Renal cortex interstitium (tissue), 11 donors: ENCODE data around the gene OPA1. TPM values are rescaled to one million over a fixed set of nuclear protein-coding genes. Genes with fewer than 3 reads are reported as not detected.

ENCODE experiments used
- DNase-seq, 11 donors: peaks; one replicate each; pipeline ENCODE4 v3.0.0-alpha.2; 2013; ENCODE audit warnings: low read depth in 9 of 11, low spot score in 4 of 11; ENCODE audit errors: extremely low read depth in 1 of 11
- polyA plus RNA-seq, 3 donors: library from polyadenylated mRNA; unstranded; fragments of 120-200 nt; gene quantifications; one replicate each; pipeline ENCODE4 v1.2.1, GENCODE V29; 2013; ENCODE audit not compliant: insufficient read length in 3 of 3

Gene OPA1
- polyA plus RNA-seq, 3 donors, result 60.5 to 80.5 (median 69.3) TPM

- no peak for DNase-seq
These were observed 134.1 kb downstream of the OPA1 start for GRCh38 chr3:193727089-193727488.

- no peak for DNase-seq
These were observed 135.6 kb downstream of the OPA1 start for GRCh38 chr3:193728429-193729087.

- DNase-seq, result no peak
These were observed 136.1 kb downstream of the OPA1 start for GRCh38 chr3:193729088-193729465.

GRCh38 chr3:193729601-193730000 is 136.6 kb downstream of the OPA1 start:
- DNase-seq, result no peak

GRCh38 chr3:193730511-193730910 is 137.5 kb downstream of the OPA1 start:
- DNase-seq, result no peak

GRCh38 chr3:193730976-193731375 is 138.0 kb downstream of the OPA1 start:
- no peak for DNase-seq

- DNase-seq, result no peak
These were observed 138.6 kb downstream of the OPA1 start for GRCh38 chr3:193731656-193732055.

GRCh38 chr3:193732391-193732790 is 139.4 kb downstream of the OPA1 start:
- no peak for DNase-seq

- DNase-seq, result no peak
These were observed 139.8 kb downstream of the OPA1 start for GRCh38 chr3:193732827-193733226.

GRCh38 chr3:193734737-193735366 is 141.8 kb downstream of the OPA1 start:
- DNase-seq, result no peak

- no peak for DNase-seq
These were observed 142.8 kb downstream of the OPA1 start for GRCh38 chr3:193735850-193736249.

GRCh38 chr3:193736616-193737015 is 143.6 kb downstream of the OPA1 start:
- no peak for DNase-seq

- peak in 1 of 11 donors; percentile 20 for DNase-seq
These were observed 144.3 kb downstream of the OPA1 start for GRCh38 chr3:193737191-193737751.

- DNase-seq, result no peak
These were observed 149.6 kb downstream of the OPA1 start for GRCh38 chr3:193742628-193743027.

- no peak for DNase-seq
These were observed 150.7 kb downstream of the OPA1 start for GRCh38 chr3:193743702-193744047.

- peak; percentile 43 to 86 (median 54) for DNase-seq
These were observed 151.2 kb downstream of the OPA1 start for GRCh38 chr3:193744048-193744821.

GRCh38 chr3:193744822-193745684 is 152.0 kb downstream of the OPA1 start:
- DNase-seq, result peak in 5 of 11 donors; percentile 15 to 46 (median 29)

- DNase-seq, result no peak
These were observed 153.8 kb downstream of the OPA1 start for GRCh38 chr3:193746832-193747231.
